ENCODE results near the gene SMPD3. TPM values are rescaled to one million over a fixed set of nuclear protein-coding genes. Genes with fewer than 3 reads are reported as not detected.

SMPD3 gene
- total RNA-seq, 1 experiment from 2014 or later = 0.17 TPM

- BruUV-seq (replicated peaks) = no TSS peak
- H3K27me3 ChIP-seq (replicated peaks; ENCODE audit: insufficient read depth, low read depth, low read length, poor library complexity) = no peaks in the 10 kb centered on the region
- ChIA-PET POLR2A (ENCODE audit: low non-redundant PET) (no interaction called here), CTCF (no interaction called here)
- peaks cover 9% of the 10 kb centered on the region for H3K4me1 ChIP-seq (ENCODE audit: insufficient read depth, low read length, poor library complexity, severe bottlenecking)
- H3K9me3 ChIP-seq (ENCODE audit: low read depth, low read length, poor library complexity, severe bottlenecking) = no peaks in the 10 kb centered on the region
- H3K4me3 ChIP-seq (ENCODE audit: low read depth, low read length, poor library complexity, severe bottlenecking) = no peak overlapping the region
- H3K27ac ChIP-seq (ENCODE audit: low read depth, low read length, poor library complexity, severe bottlenecking) = no peak overlapping the region
- no peaks in the 10 kb centered on the region for H3K36me3 ChIP-seq (ENCODE audit: insufficient read depth, low read length, poor library complexity, severe bottlenecking)
- TF ChIP-seq CTCF (conservative IDR thresholded peaks at IDR 0.05; ENCODE audit: low read depth, low read length) (no peak), EZH2 (IDR thresholded peaks at IDR 0.05; ENCODE audit: borderline replicate concordance, low read depth, low read length, poor library complexity, severe bottlenecking) (no peak)
- DNase-seq (ENCODE audit: low spot score) = no peak
- intact Hi-C loops (cut with micrococcal nuclease; ENCODE audit: unreplicated experiment) = loop anchor here (10.0 kb wide), 1 partner anchor 150 kb away; no protein-coding TSS in a partner anchor
Measured at GRCh38 chr16:68365167-68365817, 83.0 kb downstream of the SMPD3 start.

- BruUV-seq (replicated peaks) = no TSS peak
- Histone ChIP-seq H3K9me3 (ENCODE audit: low read depth, low read length, poor library complexity, severe bottlenecking) (no peaks in the 10 kb centered on the region), H3K27ac (ENCODE audit: low read depth, low read length, poor library complexity, severe bottlenecking) (no peak overlapping the region), H3K36me3 (ENCODE audit: insufficient read depth, low read length, poor library complexity, severe bottlenecking) (no peaks in the 10 kb centered on the region), H3K4me1 (ENCODE audit: insufficient read depth, low read length, poor library complexity, severe bottlenecking) (peaks cover 9% of the 10 kb centered on the region), H3K4me3 (ENCODE audit: low read depth, low read length, poor library complexity, severe bottlenecking) (no peak overlapping the region), H3K27me3 (replicated peaks; ENCODE audit: insufficient read depth, low read depth, low read length, poor library complexity) (no peaks in the 10 kb centered on the region)
- peak; percentile 47 for DNase-seq (ENCODE audit: low spot score)
- ChIA-PET CTCF (no interaction called here), POLR2A (ENCODE audit: low non-redundant PET) (no interaction called here)
- TF ChIP-seq EZH2 (IDR thresholded peaks at IDR 0.05; ENCODE audit: borderline replicate concordance, low read depth, low read length, poor library complexity, severe bottlenecking) (no peak), CTCF (conservative IDR thresholded peaks at IDR 0.05; ENCODE audit: low read depth, low read length) (peak; percentile 42)
- intact Hi-C loops (cut with micrococcal nuclease; ENCODE audit: unreplicated experiment) = loop anchor here (10.0 kb wide), 1 partner anchor 150 kb away; no protein-coding TSS in a partner anchor
Measured at GRCh38 chr16:68364561-68364998, 83.7 kb downstream of the SMPD3 start.

- ChIA-PET POLR2A (ENCODE audit: low non-redundant PET) (no interaction called here), CTCF (no interaction called here)
- peaks cover 9% of the 10 kb centered on the region for H3K4me1 ChIP-seq (ENCODE audit: insufficient read depth, low read length, poor library complexity, severe bottlenecking)
- H3K4me3 ChIP-seq (ENCODE audit: low read depth, low read length, poor library complexity, severe bottlenecking) = no peak overlapping the region
- H3K36me3 ChIP-seq (ENCODE audit: insufficient read depth, low read length, poor library complexity, severe bottlenecking) = no peaks in the 10 kb centered on the region
- intact Hi-C loops (cut with micrococcal nuclease; ENCODE audit: unreplicated experiment) = loop anchor here (10.0 kb wide), 1 partner anchor 151 kb away; no protein-coding TSS in a partner anchor
- no peak for DNase-seq (ENCODE audit: low spot score)
- no TSS peak for BruUV-seq (replicated peaks)
- TF ChIP-seq CTCF (conservative IDR thresholded peaks at IDR 0.05; ENCODE audit: low read depth, low read length) = no peak
- no peak for TF ChIP-seq EZH2 (IDR thresholded peaks at IDR 0.05; ENCODE audit: borderline replicate concordance, low read depth, low read length, poor library complexity, severe bottlenecking)
- H3K27me3 ChIP-seq (replicated peaks; ENCODE audit: insufficient read depth, low read depth, low read length, poor library complexity) = no peaks in the 10 kb centered on the region
- H3K9me3 ChIP-seq (ENCODE audit: low read depth, low read length, poor library complexity, severe bottlenecking) = no peaks in the 10 kb centered on the region
- H3K27ac ChIP-seq (ENCODE audit: low read depth, low read length, poor library complexity, severe bottlenecking) = no peak overlapping the region
Measured at GRCh38 chr16:68363658-68364521, 84.4 kb downstream of the SMPD3 start.
